ENCODE measurements around the gene KCTD11.

Gene KCTD11

DNA sequence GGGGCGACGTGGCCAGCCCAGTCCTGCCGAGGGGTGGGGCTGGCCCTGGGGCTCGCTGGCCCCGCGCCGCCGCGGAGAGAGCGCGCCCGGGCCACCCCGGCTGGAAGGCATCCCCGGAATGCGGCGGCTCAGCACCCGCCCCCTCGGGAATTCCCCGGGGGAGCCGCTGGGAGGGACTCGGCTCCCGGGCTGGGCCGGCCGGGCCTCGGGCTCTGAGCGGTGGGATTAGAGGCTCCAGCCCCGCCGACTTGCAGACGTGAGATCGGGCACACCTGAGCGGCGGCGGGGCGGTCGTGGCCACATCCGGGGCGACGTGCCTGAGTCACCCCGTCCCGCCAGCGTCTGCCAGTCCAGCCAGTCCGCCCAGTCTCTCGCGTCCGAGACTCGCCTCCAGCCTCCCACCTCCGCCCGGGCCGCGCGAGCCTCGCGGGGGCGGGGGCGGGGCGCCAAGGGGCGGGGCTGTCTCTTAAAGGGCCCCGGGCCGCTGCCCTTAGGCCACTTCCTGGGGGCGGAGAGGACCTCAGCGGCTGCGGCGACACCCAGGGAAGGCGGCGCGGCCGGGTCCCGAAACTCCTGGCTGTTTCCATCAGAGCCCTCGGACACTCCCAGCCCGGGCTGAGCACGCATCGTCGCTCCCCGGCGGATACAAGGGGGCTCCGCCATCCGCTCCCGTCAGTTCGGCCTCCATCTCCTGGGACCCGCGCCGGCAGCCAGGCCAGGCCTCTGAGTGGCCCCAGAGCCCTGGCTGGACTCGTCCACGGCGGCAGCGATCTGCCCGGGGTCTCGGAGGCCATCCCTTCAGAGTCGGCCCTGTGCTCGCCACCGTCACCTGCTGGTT lies at the start of gene KCTD11:
KCTD11 (plus strand) TSS at position 498 of the 838 bp plus-strand sequence.
- TF ChIP-seq POLR2A (IDR thresholded peaks at IDR 0.05; ENCODE audit: low read depth, low read length), result peak; percentile 71
- FAIRE-seq (no peak), DNase-seq (ENCODE audit: insufficient read length, low spot score) (peak; percentile 94)

DNA sequence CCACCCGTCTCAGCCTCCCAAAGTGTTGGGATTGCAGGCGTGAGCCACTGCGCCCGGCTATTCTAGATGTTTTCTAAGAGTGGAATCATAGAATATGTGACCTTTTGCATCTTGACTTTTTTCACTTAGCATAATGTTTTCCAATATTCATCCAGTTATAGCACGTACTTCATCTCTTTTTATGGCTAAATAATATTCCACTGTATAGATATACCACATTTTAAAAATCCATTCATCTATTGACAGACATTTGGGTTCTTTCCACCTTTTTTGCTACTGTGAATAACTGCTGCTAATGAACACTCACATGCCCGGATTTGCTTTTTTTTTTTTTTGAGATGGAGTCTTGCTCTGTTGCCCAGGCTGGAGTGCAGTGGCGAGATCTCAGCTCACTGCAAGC lies 47.8 kb upstream of the KCTD11 start:
- TF ChIP-seq POLR2A (IDR thresholded peaks at IDR 0.05; ENCODE audit: low read depth, low read length), result no peak
- no peak for DNase-seq (ENCODE audit: insufficient read length, low spot score)
- no peak for FAIRE-seq

DNA sequence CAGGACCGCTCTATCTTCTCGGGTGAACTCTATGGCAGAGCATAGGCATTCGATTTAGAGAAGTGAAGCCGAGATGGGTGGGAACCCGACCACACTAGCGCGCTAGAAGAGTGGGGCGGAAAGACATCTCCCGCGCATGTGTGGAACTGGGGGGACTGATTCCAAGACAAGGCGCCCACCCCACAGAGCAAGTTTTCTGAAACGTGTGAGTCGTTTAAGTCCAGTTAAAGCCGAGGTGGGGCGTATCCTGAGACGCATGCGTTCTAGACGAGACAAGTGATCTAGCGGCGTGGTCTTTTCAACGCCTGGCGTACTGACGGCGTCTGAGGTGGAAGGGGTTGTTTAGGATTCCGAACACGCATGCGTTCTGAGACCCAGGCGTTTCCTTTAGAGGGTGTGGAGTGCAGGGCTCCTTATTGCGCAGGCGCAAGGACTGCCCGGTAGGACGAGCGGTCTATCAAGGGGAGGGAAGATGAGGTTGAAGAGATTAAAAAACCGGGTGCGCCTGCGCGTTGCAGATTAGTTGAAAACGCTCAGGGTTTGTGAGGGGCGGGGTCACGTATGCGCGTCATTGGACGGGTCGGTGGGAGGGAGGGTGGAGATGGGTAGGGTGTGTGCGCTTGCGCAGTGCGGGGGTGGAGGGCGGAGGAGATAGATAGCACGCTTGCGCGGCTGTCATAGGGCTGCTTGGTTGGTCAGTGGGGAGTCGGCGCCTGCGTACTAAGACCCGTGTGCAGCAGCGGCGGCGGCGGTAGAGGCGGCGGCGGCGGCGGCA lies 44.9 kb upstream of the KCTD11 start, which contains the start of gene EIF5A:
EIF5A (plus strand) TSS at position 718 of the 775 bp plus-strand sequence. CDS start 2,008 bp downstream, outside the sequence.
- DNase-seq (ENCODE audit: insufficient read length, low spot score) (peak; percentile 99), FAIRE-seq (peak; percentile 88)
- TF ChIP-seq POLR2A (IDR thresholded peaks at IDR 0.05; ENCODE audit: low read depth, low read length), result peak; percentile 55

DNA sequence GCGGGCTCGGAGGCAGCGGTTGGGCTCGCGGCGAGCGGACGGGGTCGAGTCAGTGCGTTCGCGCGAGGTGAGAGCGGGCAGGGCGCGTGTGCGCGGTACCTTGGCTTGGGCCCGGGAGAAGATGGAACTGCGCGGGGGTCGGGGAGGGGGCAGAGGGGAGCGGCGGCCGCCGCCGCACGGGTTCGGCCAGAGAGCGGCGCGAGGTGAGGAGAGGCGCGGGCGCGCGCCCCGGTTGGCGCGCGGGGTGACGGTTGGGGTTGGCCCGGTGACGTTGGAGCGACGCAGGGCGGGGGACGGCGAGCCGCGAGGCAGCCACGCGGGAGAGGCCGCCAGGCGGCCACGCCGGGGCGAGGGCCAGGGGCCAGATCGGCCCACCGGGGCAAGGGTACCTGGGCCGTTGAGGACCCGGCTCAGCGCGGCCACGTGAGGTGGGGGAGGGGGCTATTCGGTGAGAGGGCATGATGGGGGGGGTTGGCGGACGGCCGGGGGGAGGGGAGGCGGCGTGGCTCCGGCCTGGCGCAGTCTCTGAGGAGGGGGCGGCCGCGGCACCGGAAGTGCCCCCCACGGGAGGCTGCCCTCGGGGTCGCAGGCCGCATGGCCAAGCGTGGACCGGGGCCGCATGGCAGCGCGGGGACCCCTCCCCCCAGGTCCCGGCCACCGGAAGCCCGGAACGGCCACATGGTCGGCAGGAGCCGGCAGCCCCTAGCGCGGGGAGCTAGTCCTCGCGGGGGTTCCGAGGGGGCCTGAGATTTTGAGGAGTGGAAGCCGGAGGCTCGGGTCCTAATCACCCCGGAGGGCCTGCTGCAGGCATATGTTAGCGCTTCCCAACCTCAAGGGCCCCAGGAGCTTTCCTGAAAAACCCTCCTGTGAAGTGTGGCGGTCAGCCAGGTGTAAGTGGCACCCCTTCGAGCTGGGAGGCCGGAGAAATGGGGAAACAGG lies 44.0 kb upstream of the KCTD11 start:
- no peak for DNase-seq (ENCODE audit: insufficient read length, low spot score)
- no peak for FAIRE-seq
- TF ChIP-seq POLR2A (IDR thresholded peaks at IDR 0.05; ENCODE audit: low read depth, low read length), result no peak; the same call in 1 of the 2 replicates

DNA sequence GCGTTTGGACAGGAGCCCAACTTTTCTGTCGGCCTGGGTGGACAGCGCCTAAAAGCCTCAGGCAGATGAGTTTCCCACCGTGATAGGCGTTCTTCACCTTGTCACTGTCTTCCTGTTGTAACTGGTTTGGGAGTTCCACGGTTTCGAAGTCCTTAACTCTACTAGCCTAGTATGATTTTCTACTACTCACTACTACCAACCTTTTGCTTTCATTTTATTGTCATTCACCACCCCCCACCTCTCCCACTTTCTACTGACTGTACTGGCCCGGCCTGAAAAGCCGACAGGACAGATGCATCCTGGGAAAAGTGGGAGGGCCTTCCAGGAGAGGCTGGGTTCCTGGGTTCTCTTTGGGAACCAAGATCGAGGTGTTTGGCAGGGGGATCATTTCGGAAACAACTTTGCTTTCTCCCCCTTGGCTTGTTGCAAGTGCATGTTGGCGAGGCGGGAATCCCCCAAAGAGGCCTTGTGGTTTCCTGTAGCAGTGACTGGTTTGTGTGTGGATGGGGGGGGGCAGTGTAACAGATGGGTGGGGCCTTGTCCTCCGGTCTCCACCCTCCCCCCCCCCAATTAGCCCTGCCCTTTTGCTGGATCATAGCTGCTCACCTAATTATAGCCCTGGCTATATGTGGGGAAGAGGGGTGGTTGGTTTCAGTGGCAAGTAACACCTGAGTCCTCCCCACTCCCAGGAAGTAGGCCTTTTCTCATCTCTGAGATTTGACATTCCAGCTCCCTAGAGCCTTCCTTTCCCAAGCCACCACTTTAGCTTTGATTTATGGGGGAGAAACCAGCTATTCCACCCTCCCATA lies 43.1 kb upstream of the KCTD11 start:
- no peak for TF ChIP-seq POLR2A (IDR thresholded peaks at IDR 0.05; ENCODE audit: low read depth, low read length)
- DNase-seq (ENCODE audit: insufficient read length, low spot score), result peak; percentile 77
- FAIRE-seq, result no peak

DNA sequence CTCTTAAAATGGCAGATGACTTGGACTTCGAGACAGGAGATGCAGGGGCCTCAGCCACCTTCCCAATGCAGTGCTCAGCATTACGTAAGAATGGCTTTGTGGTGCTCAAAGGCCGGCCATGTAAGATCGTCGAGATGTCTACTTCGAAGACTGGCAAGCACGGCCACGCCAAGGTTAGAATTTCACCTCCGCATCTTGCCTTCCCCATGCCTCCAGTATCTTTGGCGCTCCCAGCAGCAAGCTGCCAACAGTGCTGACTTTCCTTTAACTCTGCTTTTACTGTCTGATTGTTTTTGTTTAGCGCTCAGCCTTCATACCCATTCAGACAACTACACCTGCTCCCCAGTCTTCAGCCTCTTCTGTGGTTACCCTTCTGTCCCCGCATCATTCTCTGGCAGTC lies 42.3 kb upstream of the KCTD11 start:
- DNase-seq (ENCODE audit: insufficient read length, low spot score), result no peak
- TF ChIP-seq POLR2A (IDR thresholded peaks at IDR 0.05; ENCODE audit: low read depth, low read length), result no peak
- FAIRE-seq, result no peak

DNA sequence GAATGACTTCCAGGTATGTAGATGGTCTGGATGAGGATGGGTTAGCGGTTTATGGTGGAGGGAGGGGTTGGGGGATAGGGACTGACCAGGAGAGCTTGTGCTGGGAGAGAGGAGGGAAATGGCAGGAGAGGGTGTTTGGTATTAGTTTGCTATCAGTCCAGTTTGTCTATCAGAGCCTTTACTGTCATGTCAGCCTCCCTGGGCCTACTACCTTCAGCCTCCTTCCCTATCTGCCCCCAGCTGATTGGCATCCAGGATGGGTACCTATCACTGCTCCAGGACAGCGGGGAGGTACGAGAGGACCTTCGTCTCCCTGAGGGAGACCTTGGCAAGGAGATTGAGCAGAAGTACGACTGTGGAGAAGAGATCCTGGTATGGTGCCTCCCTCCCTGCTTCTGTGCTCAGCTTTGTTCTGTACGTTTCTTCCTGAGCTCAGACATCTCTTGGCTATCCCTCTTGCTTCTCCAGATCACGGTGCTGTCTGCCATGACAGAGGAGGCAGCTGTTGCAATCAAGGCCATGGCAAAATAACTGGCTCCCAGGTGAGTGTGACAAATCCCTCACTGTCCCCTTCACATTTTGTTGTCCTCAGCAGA lies 40.8 kb upstream of the KCTD11 start:
- DNase-seq (ENCODE audit: insufficient read length, low spot score), result no peak
- TF ChIP-seq POLR2A (IDR thresholded peaks at IDR 0.05; ENCODE audit: low read depth, low read length), result no peak
- no peak for FAIRE-seq

DNA sequence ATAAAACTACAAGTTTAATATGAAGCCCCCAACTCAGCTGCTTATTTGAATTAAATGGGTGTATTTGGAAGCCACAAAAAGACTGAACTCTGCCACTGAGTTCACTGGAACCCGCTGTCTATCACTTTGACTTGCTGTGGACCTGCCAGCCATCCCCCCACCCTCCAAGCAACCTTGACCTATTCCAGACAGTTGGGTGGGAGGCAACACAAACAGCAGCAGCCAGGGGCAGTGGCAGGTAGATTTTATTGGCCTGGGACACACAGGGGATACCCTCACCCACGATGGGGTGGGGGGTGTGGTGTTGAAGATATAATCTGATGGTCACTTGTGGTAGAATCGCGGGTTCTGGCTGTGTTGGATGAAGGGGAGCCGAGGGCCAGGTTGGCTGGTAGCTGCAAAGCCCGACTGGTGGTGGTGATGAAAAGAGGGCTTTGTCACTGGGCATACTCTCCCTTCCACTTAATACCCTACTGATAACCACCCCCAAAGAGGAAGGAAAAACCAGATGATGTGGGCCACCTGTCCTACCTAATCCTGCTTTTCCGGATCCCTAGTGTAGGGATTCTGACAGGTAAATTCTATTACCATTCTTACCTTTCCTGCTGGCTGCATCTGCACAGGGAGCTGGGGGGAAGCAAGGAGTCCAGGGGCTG lies 39.4 kb upstream of the KCTD11 start:
- FAIRE-seq (no peak), DNase-seq (ENCODE audit: insufficient read length, low spot score) (no peak)
- no peak for TF ChIP-seq POLR2A (IDR thresholded peaks at IDR 0.05; ENCODE audit: low read depth, low read length)

DNA sequence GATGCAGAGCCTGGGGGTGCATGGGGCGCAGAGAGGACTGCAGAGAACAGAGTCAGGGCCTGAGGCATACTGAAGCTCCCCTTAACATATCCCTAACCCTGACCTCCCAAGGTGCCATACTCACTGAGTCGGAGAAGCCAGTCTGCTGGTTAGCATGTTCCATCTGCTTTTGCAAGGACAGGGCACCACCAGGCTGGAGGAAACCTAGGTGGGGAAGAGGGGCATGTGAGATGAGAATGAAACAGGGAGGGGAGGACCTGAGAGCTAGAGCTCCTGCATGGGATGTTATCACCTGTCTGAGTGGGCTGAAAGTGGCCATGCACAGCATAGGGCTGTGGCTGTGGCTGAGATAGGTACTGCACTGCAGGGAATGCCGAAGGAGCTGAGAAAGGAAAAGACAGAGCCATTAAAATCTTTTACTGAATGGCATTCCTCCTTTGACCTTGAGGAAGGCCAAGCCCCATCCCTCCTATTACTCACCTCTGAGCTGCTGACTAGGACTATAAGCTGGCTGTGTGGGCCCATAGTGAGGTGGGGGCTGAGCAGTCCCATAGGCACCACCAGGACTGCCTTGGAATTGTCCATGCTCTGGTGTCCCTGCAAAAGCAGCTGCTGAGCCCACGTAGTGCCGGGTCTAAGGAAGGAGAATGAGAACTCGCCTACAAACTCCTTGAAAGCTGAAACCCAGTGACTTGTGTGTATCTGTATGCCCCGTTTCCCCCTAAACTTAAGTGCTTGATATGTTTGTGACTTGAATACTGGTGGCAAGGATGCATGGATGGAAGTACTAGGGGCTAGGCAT lies 38.7 kb upstream of the KCTD11 start:
- FAIRE-seq (no peak), DNase-seq (ENCODE audit: insufficient read length, low spot score) (peak; percentile 57)
- TF ChIP-seq POLR2A (IDR thresholded peaks at IDR 0.05; ENCODE audit: low read depth, low read length), result no peak

DNA sequence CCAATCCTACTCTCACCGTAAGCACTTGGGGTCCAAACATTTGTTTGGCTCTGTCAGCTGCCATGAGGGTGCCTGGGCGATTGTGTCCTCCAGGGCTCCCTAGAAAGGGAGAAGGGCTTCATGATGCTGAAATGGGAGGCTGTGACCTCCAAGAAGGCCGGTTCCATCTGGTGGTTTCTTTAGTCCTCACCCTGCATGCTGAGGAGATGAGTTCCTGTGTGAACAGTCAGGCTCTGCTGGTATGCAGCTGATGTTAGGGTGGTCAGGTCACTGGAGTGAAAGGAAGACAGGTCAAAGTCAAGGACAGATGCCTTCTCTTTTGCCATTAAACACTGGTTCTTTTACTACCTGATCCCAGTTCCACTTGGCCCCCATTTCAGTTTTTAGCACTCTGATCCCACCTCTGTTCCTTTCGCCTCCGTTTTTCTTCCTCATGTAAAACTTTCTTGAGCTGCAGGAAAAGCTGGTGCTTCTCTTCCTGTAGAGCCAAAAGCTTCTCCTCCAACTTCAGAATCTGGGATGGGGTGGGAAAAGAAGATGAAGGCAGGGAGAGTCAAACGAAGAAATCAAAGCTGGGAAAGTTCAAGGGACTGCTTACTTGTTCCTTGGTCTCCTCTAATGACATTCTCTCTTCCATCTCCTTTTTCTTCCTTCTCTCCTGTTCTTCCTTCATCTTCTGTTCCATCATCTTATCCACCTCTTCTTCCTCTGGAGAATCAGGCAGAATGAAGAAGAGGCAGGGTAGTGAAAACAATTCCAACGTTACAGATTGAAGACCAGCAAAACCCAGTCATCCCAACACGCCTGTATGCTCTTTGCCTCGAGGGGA lies 37.9 kb upstream of the KCTD11 start:
- no peak for TF ChIP-seq POLR2A (IDR thresholded peaks at IDR 0.05; ENCODE audit: low read depth, low read length)

More for the DNA sequence above, 37.9 kb upstream of the KCTD11 start:
- FAIRE-seq (no peak), DNase-seq (ENCODE audit: insufficient read length, low spot score) (no peak)

Data from H54 (cell line).